NT2/D1 (cell line): Measurements from ENCODE around the gene RSPH3.

Source experiments
- SUZ12 ChIP-seq: IDR thresholded peaks from 2 replicates; pipeline ENCODE4 v1.6.1; 2011; ENCODE audit not compliant: insufficient read length, insufficient read depth; ENCODE audit errors: extremely low read depth
- YY1 ChIP-seq: IDR thresholded peaks from 2 replicates; pipeline ENCODE4 v1.6.1; 2011; ENCODE audit not compliant: insufficient read length, insufficient read depth
- ZNF274 ChIP-seq: IDR thresholded peaks from 2 replicates; pipeline ENCODE4 v1.6.1; 2011; ENCODE audit warnings: mild to moderate bottlenecking, low read depth, low read length

DNA sequence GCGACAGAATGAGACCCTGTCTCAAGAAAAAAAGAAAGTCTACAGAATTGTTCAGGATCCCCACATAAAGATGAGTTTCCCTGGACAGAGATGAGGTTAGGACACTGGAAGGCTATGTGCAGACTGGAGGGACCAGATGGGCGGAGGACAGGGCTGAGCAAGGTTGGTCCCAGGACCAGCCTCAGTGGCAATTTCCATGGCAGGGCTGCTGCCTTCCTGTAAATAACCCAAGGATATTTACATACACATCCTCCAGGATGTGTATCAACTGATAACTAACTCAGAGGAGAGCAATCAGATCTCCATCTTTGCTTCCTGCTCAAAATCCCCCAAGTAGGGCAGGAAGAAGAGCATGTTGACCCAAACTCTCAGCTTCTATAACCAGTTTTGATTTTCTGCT lies 58.8 kb downstream of the RSPH3 start:
- TF ChIP-seq SUZ12 (no peak), ZNF274 (no peak), YY1 (no peak)
